HG02852 (cell line): Measurements from ENCODE around the gene FRMD3.

Experiments
- ATAC-seq: cut with Tn5 transposase; IDR thresholded peaks from one replicate; pipeline ENCODE4 v1.9.1; 2021; ENCODE audit warnings: mild to moderate bottlenecking, moderate library complexity; ENCODE audit not compliant: unreplicated experiment

The FRMD3 gene

GRCh38 chr9:83434254-83434653, 103.9 kb downstream of the FRMD3 start:
- ATAC-seq = no peak

GRCh38 chr9:83433846-83434245, 104.4 kb downstream of the FRMD3 start:
- ATAC-seq = no peak

GRCh38 chr9:83432877-83433550, 105.2 kb downstream of the FRMD3 start:
- ATAC-seq = no peak

GRCh38 chr9:83432104-83432627, 106.0 kb downstream of the FRMD3 start:
- no peak for ATAC-seq

GRCh38 chr9:83431101-83432060, 106.8 kb downstream of the FRMD3 start:
- ATAC-seq = no peak

GRCh38 chr9:83430681-83431080, 107.5 kb downstream of the FRMD3 start:
- no peak for ATAC-seq

- ATAC-seq = no peak
Observed at GRCh38 chr9:83429229-83429628, 109.0 kb downstream of the FRMD3 start.

- ATAC-seq = no peak
Observed at GRCh38 chr9:83425240-83425639, 113.0 kb downstream of the FRMD3 start.

GRCh38 chr9:83424831-83425230, 113.4 kb downstream of the FRMD3 start:
- no peak for ATAC-seq

- ATAC-seq = no peak
Observed at GRCh38 chr9:83423815-83424707, 114.1 kb downstream of the FRMD3 start.

GRCh38 chr9:83422527-83422926, 115.7 kb downstream of the FRMD3 start:
- no peak for ATAC-seq

- no peak for ATAC-seq
Observed at GRCh38 chr9:83420486-83420885, 117.7 kb downstream of the FRMD3 start.

GRCh38 chr9:83419961-83420360, 118.2 kb downstream of the FRMD3 start:
- ATAC-seq = no peak

- ATAC-seq = no peak
Observed at GRCh38 chr9:83418283-83418682, 119.9 kb downstream of the FRMD3 start.

GRCh38 chr9:83413367-83413766, 124.8 kb downstream of the FRMD3 start:
- no peak for ATAC-seq

GRCh38 chr9:83410701-83411100, 127.5 kb downstream of the FRMD3 start:
- ATAC-seq = no peak

- no peak for ATAC-seq
Observed at GRCh38 chr9:83406921-83407320, 131.3 kb downstream of the FRMD3 start.

GRCh38 chr9:83405759-83406158, 132.4 kb downstream of the FRMD3 start:
- no peak for ATAC-seq

GRCh38 chr9:83403527-83404238, 134.5 kb downstream of the FRMD3 start:
- no peak for ATAC-seq

GRCh38 chr9:83401328-83401900, 136.8 kb downstream of the FRMD3 start:
- ATAC-seq = no peak
